Measurements from ENCODE around the gene RETREG1.

- TF ChIP-seq CTCF (IDR thresholded peaks at IDR 0.05) (no peak), POLR2A (IDR thresholded peaks at IDR 0.05) (no peak)
Observed at GRCh38 chr5:16549491-16550206, 67.1 kb downstream of the RETREG1 start.
